ENCODE measurements around the gene SERPINI1.

Gene SERPINI1

GRCh38 chr3:167734498-167735232 lies 856 bp upstream of the SERPINI1 start, which contains the start of gene PDCD10:
PDCD10 (minus strand) TSS chr3:167734892; CDS start chr3:167720157, 14,735 bp downstream.
- H3K4me3 ChIP-seq (ENCODE audit: low read depth, low read length) = peak within 1 kb of the TSS; percentile 94
- peaks cover 34% of the 10 kb centered on the region for H3K4me1 ChIP-seq (ENCODE audit: control insufficient read depth, insufficient read depth, low read length)
- no peaks in the 10 kb centered on the region for H3K9me3 ChIP-seq (ENCODE audit: control insufficient read depth, insufficient read depth, low read length)
- no peaks in the 10 kb centered on the region for H3K27me3 ChIP-seq (ENCODE audit: control insufficient read depth, insufficient read depth, low read length)
- 0 out of 2 replicates have a peak, but pooled peaks cover 7% of the 10 kb centered on the region for H3K36me3 ChIP-seq (ENCODE audit: control insufficient read depth, insufficient read depth, low read length)
- H3K27ac ChIP-seq (ENCODE audit: low read depth, low read length) = peak within 1 kb of the TSS; percentile 93
- peak within 1 kb of the TSS; percentile 92 for H3K9ac ChIP-seq (ENCODE audit: low read depth, low read length)

DNA sequence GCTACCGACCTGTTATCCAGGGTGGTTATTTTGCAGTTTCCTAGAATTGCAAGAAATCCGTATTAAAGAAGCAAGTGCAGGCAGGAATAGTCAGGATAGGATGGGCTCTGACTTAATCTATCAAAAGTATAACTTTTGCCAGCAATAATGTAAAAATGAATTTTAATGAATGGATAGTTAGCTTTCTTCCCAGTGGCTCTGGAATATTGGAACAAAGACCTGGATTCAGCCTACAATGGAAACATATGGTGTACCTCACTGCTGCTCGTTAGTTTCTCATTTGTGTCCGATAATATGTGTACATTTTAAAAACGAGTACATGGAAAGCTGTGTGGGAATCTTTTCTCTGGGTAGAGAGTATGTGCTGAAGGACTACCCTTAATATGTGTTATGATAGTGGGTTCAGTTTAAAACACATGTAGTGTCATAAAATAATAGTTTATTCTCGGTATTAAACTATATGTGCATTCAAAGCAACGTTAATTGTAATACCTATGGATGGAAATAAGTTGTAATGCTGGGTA lies 805 bp downstream of the SERPINI1 start:
- peak overlapping the region; percentile 73 for H3K27ac ChIP-seq (ENCODE audit: low read depth, low read length)
- no peak overlapping the region for H3K9ac ChIP-seq (ENCODE audit: low read depth, low read length)
- peaks cover 23% of the 10 kb centered on the region; the same call in 1 of the 2 replicates for H3K4me1 ChIP-seq (ENCODE audit: control insufficient read depth, insufficient read depth, low read length)

GRCh38 chr3:167736997-167737396 lies 1.5 kb downstream of the SERPINI1 start:
- H3K27ac ChIP-seq (ENCODE audit: low read depth, low read length) = no peak overlapping the region
- H3K4me3 ChIP-seq (ENCODE audit: low read depth, low read length) = no peak overlapping the region
- no peaks in the 10 kb centered on the region for H3K9me3 ChIP-seq (ENCODE audit: control insufficient read depth, insufficient read depth, low read length)
- H3K9ac ChIP-seq (ENCODE audit: low read depth, low read length) = no peak overlapping the region
- peaks cover 21% of the 10 kb centered on the region; the same call in 1 of the 2 replicates for H3K4me1 ChIP-seq (ENCODE audit: control insufficient read depth, insufficient read depth, low read length)
- no peaks in the 10 kb centered on the region for H3K27me3 ChIP-seq (ENCODE audit: control insufficient read depth, insufficient read depth, low read length)
- H3K36me3 ChIP-seq (ENCODE audit: control insufficient read depth, insufficient read depth, low read length) = 0 out of 2 replicates have a peak, but pooled peaks cover 7% of the 10 kb centered on the region

More for the DNA sequence above, 805 bp downstream of the SERPINI1 start:
- peak overlapping the region; percentile 94 for H3K4me3 ChIP-seq (ENCODE audit: low read depth, low read length)
- no peaks in the 10 kb centered on the region for H3K9me3 ChIP-seq (ENCODE audit: control insufficient read depth, insufficient read depth, low read length)
- no peaks in the 10 kb centered on the region for H3K27me3 ChIP-seq (ENCODE audit: control insufficient read depth, insufficient read depth, low read length)
- H3K36me3 ChIP-seq (ENCODE audit: control insufficient read depth, insufficient read depth, low read length) = 0 out of 2 replicates have a peak, but pooled peaks cover 7% of the 10 kb centered on the region

DNA sequence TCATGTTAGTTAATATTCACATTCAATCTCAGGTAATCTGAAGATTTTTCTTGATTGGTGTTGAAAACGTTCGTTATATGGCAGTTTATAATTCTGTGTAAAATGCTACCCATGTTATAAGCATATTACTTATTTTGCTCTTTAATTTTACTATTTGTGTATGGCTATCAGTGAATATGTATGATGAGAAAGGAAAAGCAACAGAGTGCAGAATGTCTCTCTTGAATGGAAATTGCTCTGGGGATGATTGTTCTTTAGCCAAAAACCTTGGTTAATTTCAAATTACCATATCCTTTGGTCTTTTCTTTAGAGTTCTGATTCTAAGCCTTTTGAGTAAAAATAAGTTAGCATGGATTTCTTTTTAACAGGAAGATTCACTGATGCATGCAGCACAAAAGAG lies 2.5 kb downstream of the SERPINI1 start:
- no peaks in the 10 kb centered on the region for H3K9me3 ChIP-seq (ENCODE audit: control insufficient read depth, insufficient read depth, low read length)
- no peak overlapping the region for H3K9ac ChIP-seq (ENCODE audit: low read depth, low read length)
- no peaks in the 10 kb centered on the region for H3K36me3 ChIP-seq (ENCODE audit: control insufficient read depth, insufficient read depth, low read length)

DNA sequence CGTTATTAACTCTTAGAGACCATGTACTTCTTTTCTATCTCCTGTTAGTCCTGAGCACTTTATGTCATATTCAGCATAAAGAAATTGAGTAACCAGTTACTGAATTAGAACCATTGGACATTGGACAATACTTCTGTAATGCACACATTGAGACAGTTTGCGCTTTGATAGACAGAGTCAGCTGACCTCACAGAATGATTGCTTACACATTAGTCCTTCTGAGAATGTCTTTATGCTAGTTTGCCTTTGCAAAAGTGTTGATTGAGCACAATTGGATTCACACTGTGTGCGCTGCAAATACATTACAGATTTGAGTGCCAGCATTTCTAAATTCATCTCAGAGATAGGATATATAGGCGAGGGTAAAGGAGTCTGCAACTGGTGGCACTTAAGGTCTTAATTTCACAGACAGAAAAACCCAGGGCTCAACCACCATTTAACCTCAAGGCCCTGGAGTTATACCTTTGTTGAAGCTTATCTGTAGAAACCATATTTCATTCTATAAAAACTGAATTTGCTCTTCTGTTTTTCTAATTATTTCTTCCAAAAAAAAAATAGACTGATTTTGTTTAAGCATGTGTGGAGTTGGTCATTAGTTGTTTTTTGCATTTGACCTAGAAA lies 3.8 kb downstream of the SERPINI1 start:
- H3K4me3 ChIP-seq (ENCODE audit: low read depth, low read length) = no peak overlapping the region
- H3K36me3 ChIP-seq (ENCODE audit: control insufficient read depth, insufficient read depth, low read length) = no peaks in the 10 kb centered on the region
- H3K27me3 ChIP-seq (ENCODE audit: control insufficient read depth, insufficient read depth, low read length) = no peaks in the 10 kb centered on the region
- no peaks in the 10 kb centered on the region for H3K9me3 ChIP-seq (ENCODE audit: control insufficient read depth, insufficient read depth, low read length)
- peaks cover 8% of the 10 kb centered on the region; the same call in 1 of the 2 replicates for H3K4me1 ChIP-seq (ENCODE audit: control insufficient read depth, insufficient read depth, low read length)
- no peak overlapping the region for H3K9ac ChIP-seq (ENCODE audit: low read depth, low read length)
- H3K27ac ChIP-seq (ENCODE audit: low read depth, low read length) = no peak overlapping the region

More for the DNA sequence above, 2.5 kb downstream of the SERPINI1 start:
- peaks cover 10% of the 10 kb centered on the region; the same call in 1 of the 2 replicates for H3K4me1 ChIP-seq (ENCODE audit: control insufficient read depth, insufficient read depth, low read length)
- H3K4me3 ChIP-seq (ENCODE audit: low read depth, low read length) = no peak overlapping the region
- H3K27me3 ChIP-seq (ENCODE audit: control insufficient read depth, insufficient read depth, low read length) = no peaks in the 10 kb centered on the region
- no peak overlapping the region for H3K27ac ChIP-seq (ENCODE audit: low read depth, low read length)

- Histone ChIP-seq H3K27ac (ENCODE audit: low read depth, low read length) (no peak overlapping the region), H3K9me3 (ENCODE audit: control insufficient read depth, insufficient read depth, low read length) (no peaks in the 10 kb centered on the region), H3K4me3 (ENCODE audit: low read depth, low read length) (no peak overlapping the region), H3K4me1 (ENCODE audit: control insufficient read depth, insufficient read depth, low read length) (peaks cover 8% of the 10 kb centered on the region; the same call in 1 of the 2 replicates), H3K27me3 (ENCODE audit: control insufficient read depth, insufficient read depth, low read length) (no peaks in the 10 kb centered on the region), H3K9ac (ENCODE audit: low read depth, low read length) (no peak overlapping the region), H3K36me3 (ENCODE audit: control insufficient read depth, insufficient read depth, low read length) (no peaks in the 10 kb centered on the region)
Observed at GRCh38 chr3:167740961-167741587, 5.6 kb downstream of the SERPINI1 start.

GRCh38 chr3:167742338-167742737 lies 6.8 kb downstream of the SERPINI1 start:
- no peak overlapping the region for H3K9ac ChIP-seq (ENCODE audit: low read depth, low read length)
- H3K9me3 ChIP-seq (ENCODE audit: control insufficient read depth, insufficient read depth, low read length) = no peaks in the 10 kb centered on the region
- H3K36me3 ChIP-seq (ENCODE audit: control insufficient read depth, insufficient read depth, low read length) = no peaks in the 10 kb centered on the region
- no peak overlapping the region for H3K4me3 ChIP-seq (ENCODE audit: low read depth, low read length)
- H3K27me3 ChIP-seq (ENCODE audit: control insufficient read depth, insufficient read depth, low read length) = no peaks in the 10 kb centered on the region
- no peak overlapping the region for H3K27ac ChIP-seq (ENCODE audit: low read depth, low read length)
- peaks cover 5% of the 10 kb centered on the region; the same call in 1 of the 2 replicates for H3K4me1 ChIP-seq (ENCODE audit: control insufficient read depth, insufficient read depth, low read length)

DNA sequence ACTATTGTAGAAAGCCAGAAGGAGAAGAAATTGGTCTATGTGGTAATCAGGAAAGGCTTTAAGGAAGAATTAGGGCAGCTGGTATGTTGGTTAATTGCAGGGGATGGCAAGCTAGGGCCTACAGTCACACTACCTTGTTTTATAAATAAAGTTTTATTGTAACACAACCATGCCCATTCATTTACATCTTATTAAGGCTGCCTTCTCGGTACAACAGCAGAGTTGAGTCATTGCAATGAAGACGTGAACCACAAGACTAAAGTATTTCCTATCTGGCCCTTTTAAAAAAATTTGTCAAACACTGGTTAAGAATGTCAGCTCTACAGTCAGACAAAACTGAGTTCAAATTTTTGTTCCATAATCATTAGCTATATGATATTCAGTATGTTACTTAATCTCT lies 8.3 kb downstream of the SERPINI1 start:
- Histone ChIP-seq H3K4me1 (ENCODE audit: control insufficient read depth, insufficient read depth, low read length) (no peaks in the 10 kb centered on the region), H3K4me3 (ENCODE audit: low read depth, low read length) (no peak overlapping the region), H3K36me3 (ENCODE audit: control insufficient read depth, insufficient read depth, low read length) (no peaks in the 10 kb centered on the region), H3K9ac (ENCODE audit: low read depth, low read length) (no peak overlapping the region), H3K27me3 (ENCODE audit: control insufficient read depth, insufficient read depth, low read length) (no peaks in the 10 kb centered on the region), H3K27ac (ENCODE audit: low read depth, low read length) (no peak overlapping the region), H3K9me3 (ENCODE audit: control insufficient read depth, insufficient read depth, low read length) (no peaks in the 10 kb centered on the region)

GRCh38 chr3:167749209-167749608 lies 13.7 kb downstream of the SERPINI1 start:
- H3K4me3 ChIP-seq (ENCODE audit: low read depth, low read length) = no peak overlapping the region
- H3K27me3 ChIP-seq (ENCODE audit: control insufficient read depth, insufficient read depth, low read length) = no peaks in the 10 kb centered on the region
- H3K4me1 ChIP-seq (ENCODE audit: control insufficient read depth, insufficient read depth, low read length) = no peaks in the 10 kb centered on the region
- H3K9me3 ChIP-seq (ENCODE audit: control insufficient read depth, insufficient read depth, low read length) = no peaks in the 10 kb centered on the region
- no peak overlapping the region for H3K9ac ChIP-seq (ENCODE audit: low read depth, low read length)
- no peaks in the 10 kb centered on the region for H3K36me3 ChIP-seq (ENCODE audit: control insufficient read depth, insufficient read depth, low read length)
- H3K27ac ChIP-seq (ENCODE audit: low read depth, low read length) = no peak overlapping the region

DNA sequence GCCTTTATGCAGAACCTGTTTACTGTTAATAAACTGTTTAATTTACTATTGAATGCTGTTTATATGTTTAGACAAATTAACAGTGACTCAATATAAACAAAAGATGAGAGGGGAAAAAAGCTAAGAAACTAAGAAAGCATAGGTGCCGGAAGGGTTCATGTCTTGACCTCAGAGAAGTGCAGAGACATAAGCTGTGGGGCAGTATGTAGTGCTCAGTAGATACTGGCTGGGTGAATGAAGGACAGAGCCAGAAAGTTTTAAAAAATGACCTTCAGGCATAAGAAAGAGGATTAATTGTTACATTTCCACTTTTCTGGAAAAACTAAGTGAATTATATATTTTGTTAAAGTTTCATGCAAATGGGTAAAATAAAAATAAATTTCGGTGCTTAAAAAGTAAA lies 14.2 kb downstream of the SERPINI1 start:
- no peak overlapping the region for H3K27ac ChIP-seq (ENCODE audit: low read depth, low read length)
- no peak overlapping the region for H3K4me3 ChIP-seq (ENCODE audit: low read depth, low read length)
- no peaks in the 10 kb centered on the region for H3K36me3 ChIP-seq (ENCODE audit: control insufficient read depth, insufficient read depth, low read length)
- H3K9me3 ChIP-seq (ENCODE audit: control insufficient read depth, insufficient read depth, low read length) = no peaks in the 10 kb centered on the region
- H3K4me1 ChIP-seq (ENCODE audit: control insufficient read depth, insufficient read depth, low read length) = no peaks in the 10 kb centered on the region
- H3K27me3 ChIP-seq (ENCODE audit: control insufficient read depth, insufficient read depth, low read length) = no peaks in the 10 kb centered on the region
- no peak overlapping the region for H3K9ac ChIP-seq (ENCODE audit: low read depth, low read length)
